ENCODE measurements around the gene NNMT. TPM values are rescaled to one million over a fixed set of nuclear protein-coding genes. Genes with fewer than 3 reads are reported as not detected.
A peak's percentile ranks its signal among the peaks of the same experiment; 100 is the strongest.

NNMT gene
- polyA plus RNA-seq, 1 of the 3 experiments (the other 2 are of a cell fraction) = 84.6 TPM

GRCh38 chr11:114250993-114251814 lies 45.0 kb upstream of the NNMT start:
- ChIA-PET CTCF (interaction anchor here (0.6 to 7.6 kb wide), 8 partner anchors 10 to 355 kb away, joined by 3 to 100 read pairs (median 3); no protein-coding TSS in a partner anchor), POLR2A (no interaction called here)
- Histone ChIP-seq H2AFZ (ENCODE audit: low read depth) (no peak overlapping the region), H3F3A (replicated peaks; ENCODE audit: insufficient read depth) (no peaks in the 10 kb centered on the region), H3K27me3 (ENCODE audit: insufficient read depth) (peaks cover 11% of the 10 kb centered on the region; the same call in 1 of the 2 replicates), H3K9ac (no peak overlapping the region), H3K36me3 (replicated peaks in 1 of 2; ENCODE audit: control insufficient read depth in 1 of 2, insufficient read depth in 2 of 2, low read length in 1 of 2) (no peaks in the 10 kb centered on the region), H3K4me3 (ENCODE audit: low read depth in 2 of 2, low read length in 1 of 2) (no peak overlapping the region), H3K27ac (ENCODE audit: low read depth in 2 of 2, low read length in 1 of 2) (no peak overlapping the region), H3K9me3 (no peaks in the 10 kb centered on the region), H3K9me2 (no peaks in the 10 kb centered on the region), H4K20me1 (ENCODE audit: insufficient read depth) (no peaks in the 10 kb centered on the region), H3K4me1 (ENCODE audit: control insufficient read depth in 1 of 2, insufficient read depth in 2 of 2, low read depth in 1 of 2, low read length in 1 of 2) (no peaks in the 10 kb centered on the region), H3K79me2 (ENCODE audit: insufficient read depth) (no peaks in the 10 kb centered on the region), H3K4me2 (no peak overlapping the region)
- WGBS (ENCODE audit: low lambda C conversion rate) = 62% methylated on average over 12 of the region's 14 CpGs
- peak; percentile 21 for DNase-seq
- TF ChIP-seq NFIC (IDR thresholded peaks at IDR 0.05; ENCODE audit: borderline replicate concordance) (no peak), FOSL2 (IDR thresholded peaks at IDR 0.05; ENCODE audit: borderline replicate concordance, low read depth) (no peak), RXRA (IDR thresholded peaks at IDR 0.05; ENCODE audit: borderline replicate concordance, low read depth) (no peak), USF1 (IDR thresholded peaks at IDR 0.05; ENCODE audit: borderline replicate concordance, low read depth) (no peak), CTCF (IDR thresholded peaks at IDR 0.05) (no peak), MAX (IDR thresholded peaks at IDR 0.05; ENCODE audit: low read depth) (no peak), SMC3 (IDR thresholded peaks at IDR 0.05; ENCODE audit: low read depth, low read length) (no peak), TEAD4 (IDR thresholded peaks at IDR 0.05; ENCODE audit: borderline replicate concordance, insufficient read depth) (no peak), ZBTB33 (IDR thresholded peaks at IDR 0.05; ENCODE audit: borderline replicate concordance, low read depth) (no peak), IRF3 (IDR thresholded peaks at IDR 0.05; ENCODE audit: low read depth, low read length) (no peak), EZH2phosphoT487 (IDR thresholded peaks at IDR 0.05; ENCODE audit: borderline replicate concordance, low read depth) (no peak)
